Renal cortex interstitium (tissue), 11 donors: ENCODE measurements around the gene WAPL. TPM values are rescaled to one million over a fixed set of nuclear protein-coding genes. Genes with fewer than 3 reads are reported as not detected.

Experiments used
- DNase-seq, 11 donors: peaks; one replicate each; pipeline ENCODE4 v3.0.0-alpha.2; 2013; ENCODE audit warnings: low read depth in 9 of 11, low spot score in 4 of 11; ENCODE audit errors: extremely low read depth in 1 of 11
- polyA plus RNA-seq, 3 donors: library from polyadenylated mRNA; unstranded; fragments of 120-200 nt; gene quantifications; one replicate each; pipeline ENCODE4 v1.2.1, GENCODE V29; 2013; ENCODE audit not compliant: insufficient read length in 3 of 3

Gene WAPL
- polyA plus RNA-seq, 3 donors, result 43.7 to 57.5 (median 46.4) TPM

DNA sequence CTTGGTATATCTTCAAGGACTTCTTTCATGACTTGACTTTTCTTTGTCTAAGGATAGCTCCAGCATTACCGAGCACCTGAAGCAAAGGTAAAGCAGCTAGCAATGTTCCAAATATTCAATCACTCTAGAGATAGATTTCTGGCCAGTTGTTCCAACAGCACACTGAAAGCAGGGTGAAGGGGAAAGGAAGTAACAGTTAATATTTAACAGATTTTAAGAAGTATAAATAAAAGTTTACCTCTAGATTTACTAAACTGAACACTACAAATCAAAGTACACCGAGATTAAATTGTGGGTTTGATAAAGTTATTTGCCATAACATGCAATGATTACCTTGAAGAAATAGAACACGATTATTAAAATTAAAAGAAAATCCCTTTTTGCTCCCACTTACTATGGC lies 84.1 kb downstream of the WAPL start:
- no peak for DNase-seq

DNA sequence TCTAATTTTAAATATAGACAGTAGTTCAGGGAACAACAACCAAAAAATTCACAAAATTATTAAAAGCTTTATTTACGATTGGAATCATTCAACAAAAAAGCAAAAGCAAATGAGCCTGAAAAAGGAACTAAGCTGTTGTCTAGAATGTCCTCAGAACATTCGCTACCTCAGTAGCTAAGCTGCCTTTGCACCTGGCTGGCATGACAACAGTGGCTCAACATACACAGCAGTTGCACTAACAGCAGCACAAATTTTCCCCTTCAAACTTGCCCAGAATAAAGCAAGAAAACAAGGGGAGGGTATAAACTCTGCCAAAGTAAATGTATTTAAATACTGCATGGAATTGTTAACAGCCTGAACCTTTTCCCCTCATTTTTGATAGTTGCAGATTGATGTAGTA lies 84.6 kb downstream of the WAPL start:
- DNase-seq, result no peak

GRCh38 chr10:86434656-86435055 lies 86.9 kb downstream of the WAPL start:
- DNase-seq, result no peak

DNA sequence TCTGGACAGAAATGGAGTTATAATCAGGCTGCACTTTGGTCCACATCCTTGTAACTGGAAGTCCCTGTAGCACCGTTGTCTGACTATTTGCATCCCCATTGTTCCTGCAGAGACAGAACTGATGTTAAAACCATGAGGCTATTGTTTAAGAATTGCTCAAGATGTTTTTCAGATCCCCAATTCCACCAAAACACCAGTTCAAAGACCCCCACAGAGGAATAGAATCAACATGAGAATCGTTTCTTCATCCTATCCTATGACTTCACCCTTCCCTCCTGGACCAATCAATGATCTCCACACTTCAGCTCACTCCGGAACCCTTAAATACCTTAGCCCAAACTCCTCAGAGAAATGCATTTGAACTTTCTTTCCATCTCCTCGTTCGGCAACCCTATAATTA lies 97.9 kb downstream of the WAPL start:
- DNase-seq, result no peak

- DNase-seq, result no peak
Observed at GRCh38 chr10:86419101-86419500, 102.5 kb downstream of the WAPL start.

- no peak for DNase-seq
Observed at GRCh38 chr10:86415583-86415982, 106.0 kb downstream of the WAPL start.

DNA sequence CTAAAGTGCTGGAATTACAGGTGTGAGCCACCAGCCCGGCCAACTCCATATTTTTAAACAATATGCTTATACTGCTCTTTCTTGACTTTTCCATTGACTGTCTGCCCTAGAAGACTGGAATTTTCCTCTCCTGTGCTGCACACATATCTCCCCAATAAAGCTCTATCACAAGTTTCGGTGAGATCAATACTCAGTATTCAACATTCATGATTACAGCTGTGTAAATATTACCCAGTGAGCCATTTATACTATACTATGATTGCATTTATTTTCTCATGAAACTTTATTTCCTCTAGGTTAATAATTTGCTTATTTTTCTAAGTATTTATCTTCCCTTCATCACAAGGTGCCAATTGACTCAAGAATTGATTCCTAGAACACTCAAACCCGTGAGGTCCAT lies 106.5 kb downstream of the WAPL start:
- DNase-seq, result no peak

DNA sequence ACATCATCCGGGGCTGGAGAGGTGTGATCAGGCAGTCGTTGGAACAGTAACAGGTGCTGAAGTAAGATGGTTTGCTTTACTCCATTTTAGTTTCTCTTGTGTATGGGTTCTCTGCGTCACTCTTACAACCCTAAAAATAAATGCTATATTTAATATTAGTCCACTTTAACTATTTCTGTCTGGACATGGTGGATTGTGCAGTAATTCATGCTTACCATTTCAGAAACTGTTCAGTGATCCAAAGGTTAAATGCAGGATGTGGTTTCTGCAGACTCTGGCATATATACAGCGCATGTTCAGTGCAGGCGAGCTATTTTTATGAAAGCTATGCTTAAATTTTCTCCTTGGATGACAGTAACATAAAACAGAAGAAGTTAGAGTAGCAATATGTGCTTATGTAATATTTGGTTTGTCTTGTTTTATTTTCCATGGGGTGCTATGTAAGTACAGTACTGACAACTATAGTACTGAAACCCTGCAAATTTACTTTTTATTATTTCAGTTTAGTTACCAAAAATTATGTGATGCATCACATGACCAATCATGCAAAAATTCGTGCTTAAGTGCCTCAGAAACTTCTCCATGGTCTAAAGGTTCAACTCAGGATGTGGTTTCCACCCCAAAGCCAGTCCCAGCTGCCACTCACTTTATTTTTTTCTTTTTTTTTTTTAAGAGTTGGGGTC lies 108.4 kb downstream of the WAPL start:
- no peak for DNase-seq

DNA sequence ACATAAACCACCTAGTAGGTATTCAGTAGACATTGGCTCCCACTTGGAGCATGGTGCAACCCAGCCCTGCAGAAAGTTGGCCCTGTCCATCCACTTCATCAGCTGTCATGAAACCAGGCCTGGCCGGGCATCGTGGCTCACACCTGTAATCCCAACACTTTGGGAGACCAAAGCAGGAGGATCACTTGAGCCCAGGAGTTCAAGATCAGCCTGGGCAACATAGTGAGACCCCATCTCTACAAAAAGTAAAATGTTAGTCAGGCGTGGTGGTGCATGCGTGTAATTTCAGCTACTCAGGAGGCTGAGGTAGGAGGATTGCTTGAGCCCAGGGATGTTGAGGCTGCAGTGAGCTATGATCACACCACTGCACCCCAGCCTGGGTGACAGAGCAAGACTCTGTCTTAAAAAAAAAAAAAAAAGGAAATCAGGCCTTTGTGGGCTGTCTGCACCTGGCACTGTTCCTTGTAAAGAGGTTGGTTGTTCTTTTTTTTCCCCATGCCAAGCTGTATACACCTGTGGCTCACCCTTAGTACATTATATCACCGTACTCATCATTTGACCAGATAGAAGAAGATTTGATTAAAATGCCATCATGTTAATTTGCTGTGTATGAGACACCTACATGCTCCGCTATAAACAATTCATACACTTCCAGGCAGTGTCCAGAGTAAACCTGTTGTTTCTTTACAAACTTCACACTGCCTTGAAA lies 109.6 kb downstream of the WAPL start:
- no peak for DNase-seq

- peak in 4 of 11 donors; percentile 25 to 58 (median 48) for DNase-seq
Observed at GRCh38 chr10:86411281-86411841, 110.2 kb downstream of the WAPL start.

DNA sequence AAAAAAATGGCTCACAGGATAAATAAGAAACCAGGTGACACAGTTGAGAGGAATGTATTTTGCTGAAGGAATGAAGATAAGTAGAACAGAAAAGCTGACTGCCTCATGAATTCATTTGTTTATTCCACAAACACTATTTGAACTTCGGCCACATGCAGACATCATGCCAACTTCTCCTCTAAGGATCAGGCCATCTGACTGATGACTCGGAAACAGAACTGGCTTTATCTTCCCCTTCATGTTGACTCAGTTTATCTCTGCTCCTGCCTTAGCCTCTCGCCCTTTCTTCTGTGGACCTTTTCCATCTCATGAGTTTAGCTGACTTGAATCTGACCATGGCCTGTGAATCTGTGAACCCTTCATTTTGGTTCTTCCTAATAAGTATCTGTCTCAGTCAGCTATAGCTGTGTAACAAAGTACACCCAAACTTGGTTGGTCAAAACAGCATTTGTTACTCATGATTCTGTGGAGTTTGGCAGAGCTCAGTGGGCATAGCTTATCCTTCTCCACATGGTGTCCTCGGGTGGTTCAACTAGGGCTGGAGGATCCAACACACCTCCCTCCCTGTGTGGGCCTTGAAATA lies 111.0 kb downstream of the WAPL start:
- DNase-seq, result no peak

DNA sequence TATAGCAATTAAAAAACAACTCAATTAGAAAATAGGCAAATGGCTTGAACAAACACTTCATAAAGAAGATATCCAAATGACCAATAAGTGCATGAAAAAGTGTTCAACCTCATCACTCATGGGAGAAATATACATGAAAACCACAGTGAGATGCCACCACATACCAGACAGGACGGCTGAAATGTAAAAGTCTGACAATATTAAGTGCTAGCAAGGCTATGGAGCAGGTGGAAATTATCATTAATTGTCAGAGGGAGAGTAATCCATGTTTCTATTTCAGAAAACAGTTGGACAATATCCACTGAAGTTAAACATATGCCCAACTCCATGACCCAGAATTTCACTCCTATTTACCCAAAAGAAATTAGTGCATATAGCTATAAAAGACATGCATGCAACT lies 112.4 kb downstream of the WAPL start:
- DNase-seq, result no peak

GRCh38 chr10:86403183-86403797 lies 118.3 kb downstream of the WAPL start:
- DNase-seq, result peak in 1 of 11 donors; percentile 41

- no peak for DNase-seq
Observed at GRCh38 chr10:86402283-86402941, 119.2 kb downstream of the WAPL start.

DNA sequence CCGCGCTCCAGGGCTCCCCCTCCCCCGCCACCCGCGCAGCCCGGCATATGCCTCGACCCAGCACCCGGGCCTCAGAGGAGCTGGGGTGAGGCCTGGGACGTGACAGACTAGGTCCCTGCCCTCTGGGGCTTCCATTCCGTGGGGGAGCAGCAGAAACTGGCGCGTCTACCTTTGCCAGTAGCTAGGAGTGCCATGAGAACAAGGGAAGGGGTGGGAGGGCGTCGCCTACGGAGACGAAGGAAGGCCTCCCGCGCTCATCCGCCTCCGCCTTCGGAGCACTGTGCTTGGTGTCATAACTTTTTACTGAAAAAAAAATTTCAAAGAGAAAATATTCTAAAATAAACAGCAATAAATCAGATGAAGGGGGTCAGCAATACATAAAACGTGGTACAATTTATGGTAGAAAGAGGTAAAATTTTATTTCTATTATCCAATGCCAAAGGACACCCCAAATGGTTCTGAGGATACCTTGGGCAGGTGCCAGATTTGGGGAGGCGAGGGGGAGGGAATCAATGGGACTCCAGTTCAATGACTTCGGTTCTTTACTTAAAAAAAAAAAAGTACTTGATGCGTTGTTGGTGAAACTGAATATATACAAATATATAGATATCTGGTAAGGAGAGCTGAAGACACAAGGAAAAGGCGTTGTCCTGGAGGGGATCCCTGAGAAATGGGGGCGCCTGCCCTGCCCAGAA lies 119.9 kb downstream of the WAPL start:
- DNase-seq, result no peak

GRCh38 chr10:86400705-86401587 lies 120.6 kb downstream of the WAPL start:
- no peak for DNase-seq

GRCh38 chr10:86399879-86400704 lies 121.5 kb downstream of the WAPL start:
- DNase-seq, result peak; percentile 81 to 94 (median 90)
